B cell (primary cell): ENCODE results near the gene FAXC. TPM values are rescaled to one million over a fixed set of nuclear protein-coding genes. Genes with fewer than 3 reads are reported as not detected.

ENCODE experiments used
- ATAC-seq: fragments of 200-7000 bp; cut with Tn5 transposase; one replicate; pipeline ENCODE4 v1.10.0; 2021; ENCODE audit warnings: low read depth, mild to moderate bottlenecking, moderate number of reproducible peaks, moderate library complexity
- CTCF ChIA-PET: fragments of 350-600 bp; sonication (Branson Sonifier 250); formaldehyde crosslinking; loops from one replicate; lab custom pipeline; 2021; ENCODE audit warnings: antibody characterized with exemption, inconsistent platforms; lab: Charles Lee
- POLR2A ChIA-PET: fragments of 350-600 bp; sonication (Branson Sonifier 250); formaldehyde crosslinking; loops from one replicate; lab custom pipeline; 2021; ENCODE audit warnings: antibody characterized with exemption; lab: Charles Lee
- DNase-seq: peaks from one replicate; pipeline ENCODE4 v3.0.0; 2013
- H2AFZ ChIP-seq: 2 replicates; pipeline ENCODE4 v1.6.1; 2012; ENCODE audit warnings: mild to moderate bottlenecking, low read depth, low read length; ENCODE audit not compliant: insufficient read depth, poor library complexity, severe bottlenecking
- H3K27ac ChIP-seq, 2 donors: 1 replicate in 1 of 2; 2 replicates in 1 of 2; pipeline ENCODE4 v1.5.1; 2012 to 2013; ENCODE audit warnings: low read length in 2 of 2, mild to moderate bottlenecking in 2 of 2, moderate library complexity in 1 of 2
- H3K27me3 ChIP-seq, 4 experiments: fragments of 200-600 bp in 1 of 4; sonication (generic) in 1 of 4; replicated peaks in 1 of 4; 1 replicate in 2 of 4; 2 replicates in 2 of 4; pipeline versions ENCODE4 v1.6.1 to v1.7.0; 2013 to 2016; ENCODE audit warnings: low read length in 3 of 4, mild to moderate bottlenecking in 2 of 4, mixed read lengths in 1 of 4, moderate library complexity in 1 of 4; ENCODE audit not compliant: insufficient read depth in 4 of 4, control insufficient read depth in 3 of 4; ENCODE audit errors: control extremely low read depth in 1 of 4
- H3K36me3 ChIP-seq, 2 experiments: replicated peaks in 1 of 2; 1 replicate in 1 of 2; 2 replicates in 1 of 2; pipeline versions ENCODE4 v1.6.1 to v1.7.1; 2013; ENCODE audit warnings: low read length in 1 of 2; ENCODE audit not compliant: insufficient read depth in 2 of 2, control insufficient read depth in 1 of 2; ENCODE audit errors: control extremely low read depth in 1 of 2, extremely low read depth in 1 of 2
- H3K4me1 ChIP-seq, 2 donors: fragments of 200-600 bp in 1 of 2; sonication (generic) in 1 of 2; 1 replicate in 1 of 2; 2 replicates in 1 of 2; pipeline versions ENCODE4 v1.5.1 to v1.6.1; 2013 to 2017; ENCODE audit warnings: low read length in 2 of 2; ENCODE audit not compliant: control insufficient read depth in 2 of 2, insufficient read depth in 2 of 2
- H3K4me2 ChIP-seq: replicated peaks from 2 replicates; pipeline ENCODE3; 2012; ENCODE audit warnings: mild to moderate bottlenecking, low read depth, low read length; ENCODE audit not compliant: poor library complexity, severe bottlenecking
- H3K4me3 ChIP-seq, 5 experiments: fragments of 200-600 bp in 1 of 5; sonication (generic) in 1 of 5; 1 replicate in 3 of 5; 2 replicates in 2 of 5; pipeline versions ENCODE4 v1.5.1 to v1.7.0; 2011 to 2016; ENCODE audit warnings: low read length in 4 of 5, mild to moderate bottlenecking in 4 of 5, low read depth in 2 of 5, control low read depth in 1 of 5, moderate library complexity in 1 of 5; ENCODE audit not compliant: insufficient read depth in 1 of 5; ENCODE audit errors: control extremely low read depth in 1 of 5, extremely low read depth in 1 of 5
- H3K79me2 ChIP-seq: fragments of 200-600 bp; sonication (generic); one replicate; pipeline ENCODE4 v1.6.0; 2016; ENCODE audit warnings: low read length; ENCODE audit not compliant: control insufficient read depth, insufficient read depth
- H3K9ac ChIP-seq: fragments of 200-600 bp; sonication (generic); 2 replicates; pipeline ENCODE4 v1.6.1; 2017; ENCODE audit warnings: mild to moderate bottlenecking, low read length, moderate library complexity
- H3K9me3 ChIP-seq, 3 donors: one replicate each; pipeline versions ENCODE4 v1.6.1 to v1.7.1; 2013; ENCODE audit warnings: low read length in 2 of 3; ENCODE audit not compliant: control insufficient read depth in 2 of 3, insufficient read depth in 1 of 3; ENCODE audit errors: control extremely low read depth in 1 of 3
- H4K20me1 ChIP-seq: 2 replicates; pipeline ENCODE4 v1.6.0; 2012; ENCODE audit warnings: mild to moderate bottlenecking, low read length; ENCODE audit not compliant: insufficient read depth, control insufficient read depth, poor library complexity, severe bottlenecking
- H3K27ac Mint-ChIP-seq: one replicate; pipeline ENCODE4 v1.8.0; 2021; ENCODE audit warnings: mixed read lengths
- H3K27me3 Mint-ChIP-seq: one replicate; pipeline ENCODE4 v1.8.0; 2021; ENCODE audit warnings: mixed read lengths
- H3K4me1 Mint-ChIP-seq: one replicate; pipeline ENCODE4 v1.8.0; 2021; ENCODE audit warnings: mixed read lengths
- H3K4me3 Mint-ChIP-seq: one replicate; pipeline ENCODE4 v1.8.0; 2021; ENCODE audit warnings: mixed read lengths
- H3K9me3 Mint-ChIP-seq: one replicate; pipeline ENCODE4 v1.8.0; 2022; ENCODE audit warnings: mixed read lengths; ENCODE audit not compliant: insufficient read depth
- CTCF ChIP-seq: fragments of 200-600 bp; IDR thresholded peaks from one replicate; pipeline ENCODE4 v1.8.0; 2022; ENCODE audit warnings: antibody characterized with exemption, mild to moderate bottlenecking
- EZH2 ChIP-seq: IDR thresholded peaks from 2 replicates; pipeline ENCODE4 v1.6.1; 2012; ENCODE audit warnings: borderline replicate concordance, low read depth, mild to moderate bottlenecking, moderate library complexity, low read length; ENCODE audit not compliant: insufficient read depth, poor library complexity, severe bottlenecking
- WGBS: methylation state at CpG from one replicate; pipeline ENCODE4 v1.1.5; 2013; ENCODE audit warnings: missing lambda C conversion rate; ENCODE audit not compliant: insufficient coverage; 5-methylcytosine and 5-hydroxymethylcytosine counted together
- intact Hi-C: fragments of 100-400 bp; cut with micrococcal nuclease; formaldehyde crosslinking; loops from one replicate; pipeline ENCODE4 v1.10.0; 2022
- polyA plus RNA-seq: library from polyadenylated mRNA; depleted of rRNA; stranded (reverse); fragments of >200 nt; gene quantifications from 2 replicates; pipeline ENCODE4 v1.2.3, GENCODE V29; 2012
- total RNA-seq, 2 donors: library from RNA; stranded (reverse); fragments of 120-200 nt in 1 of 2; gene quantifications; 1 replicate in 1 of 2; 2 replicates in 1 of 2; pipeline versions ENCODE4 v1.2.3 to v1.2.4, GENCODE V29; 2013 to 2022

The FAXC gene
- total and polyA plus RNA-seq, 2 donors (not counting 1 experiment from before 2014, with no cell fraction given) = not detected

- Histone ChIP-seq H3K4me1 (peaks cover 4 to 6% of the 10 kb centered on the region in 2 donors), H3K27ac (no peak overlapping the region), H3K4me2 (no peak overlapping the region), H3K9me3 (peaks cover 0 to 5% (median 0%) of the 10 kb centered on the region in 3 donors), H4K20me1 (no peaks in the 10 kb centered on the region), H3K36me3 (no peaks in the 10 kb centered on the region), H3K79me2 (no peaks in the 10 kb centered on the region), H2AFZ (no peak overlapping the region), H3K27me3 (peaks cover 0 to 41% (median 25%) of the 10 kb centered on the region in 4 experiments), H3K4me3 (no peak overlapping the region), H3K9ac (no peak overlapping the region)
- Mint-ChIP-seq H3K9me3 (no peaks in the 10 kb centered on the region), H3K4me3 (no peak overlapping the region), H3K27me3 (peaks cover 63% of the 10 kb centered on the region), H3K4me1 (peaks cover 4% of the 10 kb centered on the region), H3K27ac (no peak overlapping the region)
- TF ChIP-seq EZH2 (no peak), CTCF (no peak)
- CTCF ChIA-PET = no interaction called here
- no peak for DNase-seq
- intact Hi-C loops = no loop called here
- WGBS = 50% methylated on average over 1 of the region's 1 CpG
- ATAC-seq = no peak
- POLR2A ChIA-PET = no interaction called here
Observed at GRCh38 chr6:99347804-99348203, 1.7 kb downstream of the FAXC start.

GRCh38 chr6:99346595-99346994 lies 2.9 kb downstream of the FAXC start:
- Mint-ChIP-seq H3K27me3 (peaks cover 61% of the 10 kb centered on the region), H3K4me3 (no peak overlapping the region), H3K9me3 (no peaks in the 10 kb centered on the region), H3K4me1 (peaks cover 6% of the 10 kb centered on the region), H3K27ac (no peak overlapping the region)
- WGBS = no CpG with 5 or more reads among the region's 10 CpGs
- H3K4me3 ChIP-seq = no peak overlapping the region
- H3K36me3 ChIP-seq = no peaks in the 10 kb centered on the region
- ChIA-PET POLR2A (no interaction called here), CTCF (interaction anchor here (1.1 kb wide), 1 partner anchor 16 kb away, joined by 4 read pairs; no protein-coding TSS in a partner anchor)
- no peak overlapping the region for H3K27ac ChIP-seq
- intact Hi-C loops = no loop called here
- no peak for DNase-seq
- H3K4me2 ChIP-seq = no peak overlapping the region
- H4K20me1 ChIP-seq = no peaks in the 10 kb centered on the region
- no peak overlapping the region for H2AFZ ChIP-seq
- no peak overlapping the region for H3K9ac ChIP-seq
- TF ChIP-seq EZH2 = no peak
- no peak for TF ChIP-seq CTCF
- peaks cover 4 to 6% of the 10 kb centered on the region in 2 donors for H3K4me1 ChIP-seq
- no peak for ATAC-seq
- no peaks in the 10 kb centered on the region for H3K79me2 ChIP-seq
- peaks cover 0 to 5% (median 0%) of the 10 kb centered on the region in 3 donors for H3K9me3 ChIP-seq
- H3K27me3 ChIP-seq = peaks cover 0 to 34% (median 23%) of the 10 kb centered on the region in 4 experiments
